Thymus (tissue), 11 donors: ENCODE results near the gene MAN2B2. TPM values are rescaled to one million over a fixed set of nuclear protein-coding genes. Genes with fewer than 3 reads are reported as not detected.

Source experiments
- DNase-seq, 9 donors: peaks; one replicate each; pipeline ENCODE4 v3.0.0-alpha.2; 2013; ENCODE audit warnings: low spot score in 9 of 9, low read depth in 6 of 9, missing footprints in 1 of 9
- H3K27ac ChIP-seq, 2 donors: one replicate each; pipeline ENCODE4 v1.5.1; 2013; ENCODE audit warnings: control low read depth in 1 of 2, low read depth in 1 of 2, low read length in 1 of 2, mild to moderate bottlenecking in 1 of 2, moderate library complexity in 1 of 2
- H3K27me3 ChIP-seq, 2 donors: one replicate each; pipeline ENCODE4 v1.5.1; 2013; ENCODE audit warnings: low read length in 1 of 2; ENCODE audit not compliant: control insufficient read depth in 2 of 2, insufficient read depth in 1 of 2
- H3K36me3 ChIP-seq, 2 donors: one replicate each; pipeline ENCODE4 v1.5.1; 2013; ENCODE audit warnings: low read length in 1 of 2, mild to moderate bottlenecking in 1 of 2, moderate library complexity in 1 of 2; ENCODE audit not compliant: control insufficient read depth in 2 of 2, insufficient read depth in 2 of 2
- H3K4me1 ChIP-seq, 2 donors: one replicate each; pipeline ENCODE4 v1.5.1; 2013; ENCODE audit warnings: low read length in 2 of 2; ENCODE audit not compliant: control insufficient read depth in 2 of 2, insufficient read depth in 2 of 2
- H3K4me3 ChIP-seq, 2 donors: one replicate each; pipeline ENCODE4 v1.5.1; 2013; ENCODE audit warnings: low read length in 2 of 2, control low read depth in 1 of 2, mild to moderate bottlenecking in 1 of 2
- H3K9me3 ChIP-seq, 2 donors: one replicate each; pipeline ENCODE4 v1.5.1; 2013; ENCODE audit warnings: low read length in 1 of 2, mild to moderate bottlenecking in 1 of 2; ENCODE audit not compliant: control insufficient read depth in 2 of 2, insufficient read depth in 1 of 2
- WGBS: extraction: QIAGEN DNeasy Blood & Tissue Kit; methylation state at CpG from one replicate; pipeline ENCODE4 v1.1.7; 2013; 5-methylcytosine and 5-hydroxymethylcytosine counted together
- polyA plus RNA-seq: library from polyadenylated mRNA; stranded (reverse); fragments of 200-250 nt; gene quantifications from one replicate; pipeline ENCODE4 v1.2.3, GENCODE V29; 2013
- total RNA-seq: library from RNA; stranded (reverse); fragments of 120-200 nt; gene quantifications from one replicate; pipeline ENCODE4 v1.2.4, GENCODE V29; 2013
- donor health status: healthy.

Gene MAN2B2
- total and polyA plus RNA-seq, 2 donors = 6.7 to 14.3 TPM

DNA sequence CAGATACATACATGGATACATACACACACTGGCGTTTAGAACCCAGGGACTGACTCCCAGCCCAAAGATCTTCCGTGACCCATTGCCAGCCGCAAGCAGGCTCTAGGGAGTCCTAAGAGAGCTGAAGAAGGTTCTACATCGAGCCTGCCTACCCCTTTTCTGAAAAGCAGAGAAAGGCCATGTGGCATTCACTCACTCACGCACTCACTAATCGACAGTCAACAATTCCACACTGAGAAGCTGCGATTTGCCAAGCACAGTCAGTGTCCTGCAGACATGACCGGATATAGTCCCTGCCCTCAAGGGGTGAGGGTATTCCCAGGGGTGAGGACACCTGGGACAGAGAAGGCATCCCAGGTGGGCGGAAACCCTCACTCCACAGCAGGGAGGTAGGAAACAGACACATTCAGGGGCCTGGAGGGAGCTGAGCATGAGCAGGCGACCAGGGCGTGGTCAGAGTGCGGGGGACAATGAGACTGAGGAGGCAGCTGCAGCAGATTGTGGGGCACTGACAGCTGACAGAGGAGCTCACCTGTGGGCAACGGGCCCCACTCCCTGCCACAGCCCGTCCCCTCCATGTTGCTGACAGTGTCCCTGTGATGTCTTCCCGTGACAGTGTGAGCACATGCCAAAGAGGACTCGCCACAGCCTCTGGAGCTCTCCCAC lies 13.2 kb upstream of the MAN2B2 start:
- Histone ChIP-seq H3K27ac (no peak overlapping the region), H3K4me1 (peaks cover 0 to 1% of the 10 kb centered on the region in 2 donors), H3K36me3 (no peaks in the 10 kb centered on the region), H3K4me3 (no peak overlapping the region), H3K27me3 (peaks cover 38 to 80% of the 10 kb centered on the region in 2 donors), H3K9me3 (peaks cover 0 to 2% of the 10 kb centered on the region in 2 donors)
- no peak for DNase-seq
- WGBS = 66% methylated on average over 16 of the region's 16 CpGs

DNA sequence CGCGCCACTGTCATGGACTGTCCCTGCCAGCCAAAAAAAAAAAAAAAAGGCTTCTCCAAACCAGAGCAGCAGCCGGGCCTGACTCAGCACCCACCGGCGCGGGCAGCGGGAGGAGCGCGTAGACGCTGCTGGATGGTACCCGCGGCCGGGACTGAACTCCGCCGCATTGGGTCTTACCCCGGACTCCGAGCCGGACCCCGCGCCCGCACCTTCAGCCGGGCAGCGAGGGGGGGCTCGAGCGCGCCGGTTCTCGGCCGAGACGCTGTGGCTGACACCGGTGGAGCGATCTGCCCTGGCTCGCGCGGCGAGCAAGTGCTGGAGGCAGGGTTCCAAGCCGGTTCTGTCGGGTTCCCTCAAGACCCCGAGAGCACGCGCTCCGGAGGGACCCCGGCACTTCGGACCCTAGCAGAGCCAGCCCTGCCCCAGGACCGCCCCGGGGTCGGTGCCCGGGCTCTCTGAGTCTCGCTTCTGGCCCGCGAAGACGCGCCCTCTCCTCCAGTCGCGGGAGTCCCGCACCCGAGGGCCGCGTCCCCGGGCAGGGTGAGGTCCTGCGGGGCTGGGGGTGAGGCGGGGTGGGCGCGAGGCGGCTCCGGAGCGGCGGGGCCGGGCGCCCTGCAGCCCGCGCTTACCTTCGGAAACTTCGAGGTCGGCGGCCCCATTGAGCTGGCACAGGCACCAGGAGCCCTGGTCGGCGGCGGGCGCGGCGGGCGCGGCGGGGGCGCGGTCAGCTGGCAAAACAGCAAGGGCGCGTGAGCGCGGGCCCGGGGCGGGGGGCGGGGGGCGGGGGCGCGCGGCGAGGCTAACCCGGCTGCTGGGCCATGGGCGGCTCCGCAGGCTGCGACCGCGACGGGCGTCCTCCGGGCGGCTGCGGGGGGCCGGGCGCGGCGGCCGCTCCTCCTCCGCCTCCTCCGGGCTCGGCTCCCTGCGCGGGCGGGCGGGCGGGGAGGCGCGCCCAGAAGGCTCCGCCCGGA lies 11.8 kb upstream of the MAN2B2 start:
- H3K4me1 ChIP-seq = peaks cover 0 to 2% of the 10 kb centered on the region in 2 donors
- H3K9me3 ChIP-seq = peaks cover 0 to 2% of the 10 kb centered on the region in 2 donors
- H3K36me3 ChIP-seq = no peaks in the 10 kb centered on the region
- no peak for DNase-seq
- H3K27me3 ChIP-seq = peaks cover 38 to 83% of the 10 kb centered on the region in 2 donors
- peak overlapping the region in 1 of 2 donors; percentile 20 for H3K4me3 ChIP-seq
- no peak overlapping the region for H3K27ac ChIP-seq
- WGBS = 3% methylated on average over 116 of the region's 127 CpGs

GRCh38 chr4:6563935-6564645 lies 10.9 kb upstream of the MAN2B2 start:
- 15% methylated on average over 66 of the region's 66 CpGs for WGBS
- H3K9me3 ChIP-seq = peaks cover 0 to 2% of the 10 kb centered on the region in 2 donors
- H3K27me3 ChIP-seq = peaks cover 38 to 80% of the 10 kb centered on the region in 2 donors
- no peaks in the 10 kb centered on the region for H3K36me3 ChIP-seq
- peaks cover 0 to 2% of the 10 kb centered on the region in 2 donors for H3K4me1 ChIP-seq
- peak overlapping the region in 1 of 2 donors; percentile 20 for H3K4me3 ChIP-seq
- no peak overlapping the region for H3K27ac ChIP-seq
- DNase-seq = no peak

GRCh38 chr4:6565691-6566390 lies 9.1 kb upstream of the MAN2B2 start:
- H3K27ac ChIP-seq = peak overlapping the region in 1 of 2 donors; percentile 7
- 77% methylated on average over 14 of the region's 14 CpGs for WGBS
- peaks cover 36 to 69% of the 10 kb centered on the region in 2 donors for H3K27me3 ChIP-seq
- no peak for DNase-seq
- H3K4me1 ChIP-seq = peaks cover 0 to 2% of the 10 kb centered on the region in 2 donors
- no peak overlapping the region for H3K4me3 ChIP-seq
- H3K9me3 ChIP-seq = peaks cover 0 to 2% of the 10 kb centered on the region in 2 donors
- H3K36me3 ChIP-seq = no peaks in the 10 kb centered on the region

- Histone ChIP-seq H3K27ac (no peak overlapping the region), H3K4me1 (peaks cover 0 to 2% of the 10 kb centered on the region in 2 donors), H3K27me3 (peaks cover 35 to 65% of the 10 kb centered on the region in 2 donors), H3K9me3 (peaks cover 0 to 2% of the 10 kb centered on the region in 2 donors), H3K36me3 (no peaks in the 10 kb centered on the region), H3K4me3 (no peak overlapping the region)
- no peak for DNase-seq
- WGBS = 78% methylated on average over 13 of the region's 13 CpGs
Measured at GRCh38 chr4:6566391-6567190, 8.4 kb upstream of the MAN2B2 start.

DNA sequence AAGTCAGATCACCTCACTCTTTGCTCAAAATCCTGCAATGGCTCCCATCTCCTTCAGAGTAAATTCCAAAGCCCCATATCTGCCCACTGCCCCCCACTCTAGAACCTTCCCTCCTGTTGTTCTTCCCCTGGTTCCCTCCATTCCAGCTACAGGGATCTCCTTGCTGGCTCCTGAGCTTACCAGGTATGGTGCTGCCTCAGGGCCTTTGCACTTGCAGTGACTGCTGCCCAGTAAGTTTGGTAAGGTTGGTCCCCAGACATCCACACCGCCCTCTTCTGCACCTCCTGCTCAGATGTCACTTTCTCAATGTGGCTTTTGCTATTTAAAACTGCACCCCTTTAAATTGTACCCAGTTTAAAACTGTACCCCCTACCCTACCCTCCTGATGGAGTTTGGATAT lies 7.8 kb upstream of the MAN2B2 start:
- DNase-seq = no peak
- peaks cover 0 to 2% of the 10 kb centered on the region in 2 donors for H3K4me1 ChIP-seq
- peaks cover 30 to 60% of the 10 kb centered on the region in 2 donors for H3K27me3 ChIP-seq
- no peak overlapping the region for H3K27ac ChIP-seq
- no peak overlapping the region for H3K4me3 ChIP-seq
- 94% methylated on average over 1 of the region's 1 CpG for WGBS
- H3K36me3 ChIP-seq = no peaks in the 10 kb centered on the region
- H3K9me3 ChIP-seq = peaks cover 0 to 2% of the 10 kb centered on the region in 2 donors

- H3K27ac ChIP-seq = no peak overlapping the region
- peaks cover 0 to 2% of the 10 kb centered on the region in 2 donors for H3K9me3 ChIP-seq
- WGBS = 93% methylated on average over 7 of the region's 7 CpGs
- no peak overlapping the region for H3K4me3 ChIP-seq
- no peak for DNase-seq
- no peaks in the 10 kb centered on the region for H3K36me3 ChIP-seq
- peaks cover 22 to 54% of the 10 kb centered on the region in 2 donors for H3K27me3 ChIP-seq
- peaks cover 0 to 2% of the 10 kb centered on the region in 2 donors for H3K4me1 ChIP-seq
Measured at GRCh38 chr4:6568148-6568547, 6.8 kb upstream of the MAN2B2 start.
